CD8-positive, alpha-beta memory T cell (primary cell): ENCODE measurements around the gene FILIP1L. TPM values are rescaled to one million over a fixed set of nuclear protein-coding genes. Genes with fewer than 3 reads are reported as not detected.

Source experiments
- CTCF ChIA-PET: fragments of 350-600 bp; sonication (Branson Sonifier 250); formaldehyde crosslinking; loops from one replicate; lab custom pipeline; 2021; ENCODE audit warnings: antibody characterized with exemption; lab: Charles Lee
- POLR2A ChIA-PET: fragments of 350-600 bp; sonication (Branson Sonifier 250); formaldehyde crosslinking; loops from one replicate; lab custom pipeline; 2021; ENCODE audit warnings: antibody characterized with exemption; lab: Charles Lee
- DNase-seq, 5 donors: peaks; one replicate each; pipeline versions ENCODE4 v3.0.0 to v3.0.0-alpha.2; 2020 to 2022; ENCODE audit warnings: mixed read lengths in 1 of 5
- H3K27ac ChIP-seq: one replicate; pipeline ENCODE4 v1.7.0; 2013; ENCODE audit warnings: low read depth, mild to moderate bottlenecking, low read length, moderate library complexity
- H3K27me3 ChIP-seq: 2 replicates; pipeline ENCODE4 v1.7.0; 2013; ENCODE audit warnings: low read length, mild to moderate bottlenecking; ENCODE audit not compliant: insufficient read depth, poor library complexity, severe bottlenecking
- H3K36me3 ChIP-seq: 2 replicates; pipeline ENCODE4 v1.7.0; 2013; ENCODE audit warnings: mild to moderate bottlenecking, low read length, moderate library complexity; ENCODE audit not compliant: insufficient read depth
- H3K4me1 ChIP-seq: 2 replicates; pipeline ENCODE4 v1.7.0; 2013; ENCODE audit warnings: mild to moderate bottlenecking, low read length, moderate library complexity; ENCODE audit not compliant: insufficient read depth
- H3K4me3 ChIP-seq: 2 replicates; pipeline ENCODE4 v1.7.0; 2013; ENCODE audit warnings: mild to moderate bottlenecking, low read length
- H3K9me3 ChIP-seq: 2 replicates; pipeline ENCODE4 v1.7.0; 2013; ENCODE audit warnings: mild to moderate bottlenecking, low read length
- H3K27ac Mint-ChIP-seq, 8 donors: one replicate each; pipeline ENCODE4 v1.8.0; 2020 to 2021; ENCODE audit warnings: mixed read lengths in 8 of 8, mild to moderate bottlenecking in 6 of 8, inconsistent platforms in 3 of 8, moderate library complexity in 3 of 8
- H3K27me3 Mint-ChIP-seq, 2 donors: one replicate each; pipeline ENCODE4 v1.8.0; 2020 to 2021; ENCODE audit warnings: mixed read lengths in 2 of 2, mild to moderate bottlenecking in 1 of 2, moderate library complexity in 1 of 2
- H3K36me3 Mint-ChIP-seq, 3 donors: one replicate each; pipeline ENCODE4 v1.8.0; 2020 to 2021; ENCODE audit warnings: mixed read lengths in 3 of 3, inconsistent platforms in 1 of 3, mild to moderate bottlenecking in 1 of 3
- H3K4me1 Mint-ChIP-seq, 3 donors: one replicate each; pipeline ENCODE4 v1.8.0; 2020 to 2021; ENCODE audit warnings: mixed read lengths in 3 of 3, inconsistent platforms in 1 of 3, mild to moderate bottlenecking in 1 of 3
- H3K4me3 Mint-ChIP-seq, 7 donors: one replicate each; pipeline ENCODE4 v1.8.0; 2020 to 2021; ENCODE audit warnings: mixed read lengths in 7 of 7, mild to moderate bottlenecking in 6 of 7, moderate library complexity in 4 of 7, inconsistent platforms in 2 of 7
- H3K9me3 Mint-ChIP-seq, 5 donors: one replicate each; pipeline ENCODE4 v1.8.0; 2020 to 2022; ENCODE audit warnings: mixed read lengths in 5 of 5, mild to moderate bottlenecking in 3 of 5, moderate library complexity in 2 of 5, inconsistent platforms in 1 of 5
- polyA plus RNA-seq: library from polyadenylated mRNA; unstranded; fragments of 300-500 nt; fragmentation: Illumina TruSeq; gene quantifications from one replicate; pipeline ENCODE4 v1.2.3, GENCODE V29; 2021
- total RNA-seq, 2 experiments: library from RNA; stranded (reverse); gene quantifications; one replicate each; pipeline ENCODE4 v1.2.3, GENCODE V29; 2021

FILIP1L gene
- total and polyA plus RNA-seq, 3 experiments from 2014 or later, result 0.12 to 0.27 (median 0.20) TPM

GRCh38 chr3:100123112-100123511, 8.8 kb upstream of the FILIP1L start:
- CTCF ChIA-PET, result no interaction called here
- no peaks in the 10 kb centered on the region for H3K27me3 Mint-ChIP-seq
- DNase-seq, result no peak

GRCh38 chr3:100122321-100122720, 8.0 kb upstream of the FILIP1L start:
- Histone ChIP-seq H3K9me3 (no peaks in the 10 kb centered on the region), H3K27ac (no peak overlapping the region), H3K36me3 (no peaks in the 10 kb centered on the region), H3K27me3 (no peaks in the 10 kb centered on the region), H3K4me1 (no peaks in the 10 kb centered on the region), H3K4me3 (no peak overlapping the region)
- no peak for DNase-seq
- peaks cover 0 to 5% (median 0%) of the 10 kb centered on the region in 3 donors for H3K36me3 Mint-ChIP-seq
- no peaks in the 10 kb centered on the region for H3K9me3 Mint-ChIP-seq
- H3K27ac Mint-ChIP-seq, result no peak overlapping the region
- no peaks in the 10 kb centered on the region for H3K4me1 Mint-ChIP-seq
- no peak overlapping the region for H3K4me3 Mint-ChIP-seq
- ChIA-PET CTCF (no interaction called here), POLR2A (no interaction called here)
- no peaks in the 10 kb centered on the region for H3K27me3 Mint-ChIP-seq

More at GRCh38 chr3:100123112-100123511, 8.8 kb upstream of the FILIP1L start:
- H3K27me3 ChIP-seq, result no peaks in the 10 kb centered on the region
- Mint-ChIP-seq H3K27ac (no peak overlapping the region), H3K4me1 (no peaks in the 10 kb centered on the region), H3K36me3 (peaks cover 0 to 2% (median 0%) of the 10 kb centered on the region in 3 donors), H3K9me3 (no peaks in the 10 kb centered on the region), H3K4me3 (no peak overlapping the region)
- POLR2A ChIA-PET, result no interaction called here
- H3K4me1 ChIP-seq, result no peaks in the 10 kb centered on the region
- no peak overlapping the region for H3K27ac ChIP-seq
- H3K4me3 ChIP-seq, result no peak overlapping the region
- no peaks in the 10 kb centered on the region for H3K9me3 ChIP-seq
- H3K36me3 ChIP-seq, result no peaks in the 10 kb centered on the region

- Mint-ChIP-seq H3K36me3 (peaks cover 0 to 6% (median 0%) of the 10 kb centered on the region in 3 donors), H3K4me3 (no peak overlapping the region)
- CTCF ChIA-PET, result no interaction called here
These were observed 6.4 kb upstream of the FILIP1L start for GRCh38 chr3:100120693-100121092.

GRCh38 chr3:100120012-100120411, 5.7 kb upstream of the FILIP1L start:
- no peaks in the 10 kb centered on the region for H3K9me3 ChIP-seq
- H3K4me3 ChIP-seq, result no peak overlapping the region
- H3K36me3 Mint-ChIP-seq, result peaks cover 0 to 6% (median 0%) of the 10 kb centered on the region in 3 donors
- ChIA-PET POLR2A (no interaction called here), CTCF (no interaction called here)
- no peaks in the 10 kb centered on the region for H3K36me3 ChIP-seq
- no peak overlapping the region for H3K27ac Mint-ChIP-seq
- H3K9me3 Mint-ChIP-seq, result no peaks in the 10 kb centered on the region
- no peaks in the 10 kb centered on the region for H3K27me3 Mint-ChIP-seq
- no peak for DNase-seq
- H3K4me1 Mint-ChIP-seq, result no peaks in the 10 kb centered on the region
- H3K4me1 ChIP-seq, result no peaks in the 10 kb centered on the region
- no peak overlapping the region for H3K27ac ChIP-seq
- H3K4me3 Mint-ChIP-seq, result no peak overlapping the region
- H3K27me3 ChIP-seq, result no peaks in the 10 kb centered on the region

More at GRCh38 chr3:100120693-100121092, 6.4 kb upstream of the FILIP1L start:
- Histone ChIP-seq H3K9me3 (no peaks in the 10 kb centered on the region), H3K4me3 (no peak overlapping the region), H3K27ac (no peak overlapping the region), H3K36me3 (no peaks in the 10 kb centered on the region), H3K4me1 (no peaks in the 10 kb centered on the region), H3K27me3 (no peaks in the 10 kb centered on the region)
- POLR2A ChIA-PET, result no interaction called here
- DNase-seq, result no peak
- Mint-ChIP-seq H3K4me1 (no peaks in the 10 kb centered on the region), H3K27ac (no peak overlapping the region), H3K27me3 (no peaks in the 10 kb centered on the region), H3K9me3 (no peaks in the 10 kb centered on the region)

GRCh38 chr3:100117093-100117492, 2.8 kb upstream of the FILIP1L start:
- Histone ChIP-seq H3K27me3 (no peaks in the 10 kb centered on the region), H3K4me1 (no peaks in the 10 kb centered on the region), H3K9me3 (no peaks in the 10 kb centered on the region), H3K4me3 (no peak overlapping the region), H3K27ac (no peak overlapping the region), H3K36me3 (no peaks in the 10 kb centered on the region)
- POLR2A ChIA-PET, result no interaction called here
- Mint-ChIP-seq H3K27me3 (no peaks in the 10 kb centered on the region), H3K36me3 (peaks cover 0 to 12% (median 0%) of the 10 kb centered on the region in 3 donors), H3K4me3 (no peak overlapping the region), H3K4me1 (no peaks in the 10 kb centered on the region), H3K9me3 (no peaks in the 10 kb centered on the region), H3K27ac (no peak overlapping the region)
- CTCF ChIA-PET, result no interaction called here
- no peak for DNase-seq

- no peaks in the 10 kb centered on the region for H3K9me3 Mint-ChIP-seq
- H3K27me3 Mint-ChIP-seq, result no peaks in the 10 kb centered on the region
- no peaks in the 10 kb centered on the region for H3K36me3 ChIP-seq
- peaks cover 0 to 13% (median 0%) of the 10 kb centered on the region in 3 donors for H3K36me3 Mint-ChIP-seq
- H3K27ac Mint-ChIP-seq, result peak overlapping the region in 1 of 8 donors; percentile 14
- no peak overlapping the region for H3K4me3 ChIP-seq
- no peaks in the 10 kb centered on the region for H3K4me1 Mint-ChIP-seq
- no peaks in the 10 kb centered on the region for H3K9me3 ChIP-seq
- H3K27ac ChIP-seq, result no peak overlapping the region
- DNase-seq, result no peak
- ChIA-PET POLR2A (no interaction called here), CTCF (no interaction called here)
- no peak overlapping the region for H3K4me3 Mint-ChIP-seq
- H3K4me1 ChIP-seq, result no peaks in the 10 kb centered on the region
- no peaks in the 10 kb centered on the region for H3K27me3 ChIP-seq
These were observed 433 bp downstream of the FILIP1L start for GRCh38 chr3:100113723-100114412.

GRCh38 chr3:100111728-100112127, 2.6 kb downstream of the FILIP1L start:
- Histone ChIP-seq H3K36me3 (no peaks in the 10 kb centered on the region), H3K4me3 (no peak overlapping the region), H3K9me3 (no peaks in the 10 kb centered on the region), H3K27me3 (no peaks in the 10 kb centered on the region), H3K27ac (no peak overlapping the region), H3K4me1 (no peaks in the 10 kb centered on the region)
- H3K27me3 Mint-ChIP-seq, result no peaks in the 10 kb centered on the region
- CTCF ChIA-PET, result no interaction called here
- no peaks in the 10 kb centered on the region for H3K9me3 Mint-ChIP-seq
- no peak overlapping the region for H3K27ac Mint-ChIP-seq
- H3K4me1 Mint-ChIP-seq, result no peaks in the 10 kb centered on the region
- H3K36me3 Mint-ChIP-seq, result peaks cover 0 to 10% (median 0%) of the 10 kb centered on the region in 3 donors
- no peak for DNase-seq
- no peak overlapping the region for H3K4me3 Mint-ChIP-seq
- POLR2A ChIA-PET, result no interaction called here

GRCh38 chr3:100110162-100110561, 4.1 kb downstream of the FILIP1L start:
- Mint-ChIP-seq H3K4me3 (no peak overlapping the region), H3K4me1 (no peaks in the 10 kb centered on the region), H3K27me3 (no peaks in the 10 kb centered on the region), H3K36me3 (peaks cover 0 to 9% (median 0%) of the 10 kb centered on the region in 3 donors), H3K9me3 (no peaks in the 10 kb centered on the region), H3K27ac (no peak overlapping the region)
- H3K4me3 ChIP-seq, result no peak overlapping the region
- H3K27me3 ChIP-seq, result no peaks in the 10 kb centered on the region
- H3K9me3 ChIP-seq, result no peaks in the 10 kb centered on the region
- CTCF ChIA-PET, result no interaction called here
- POLR2A ChIA-PET, result no interaction called here
- H3K4me1 ChIP-seq, result no peaks in the 10 kb centered on the region
- no peak overlapping the region for H3K27ac ChIP-seq
- no peak for DNase-seq
- H3K36me3 ChIP-seq, result no peaks in the 10 kb centered on the region
